NB4 (cell line): ENCODE results near the gene COQ3.

Experiments
- MYC ChIP-seq: IDR thresholded peaks from 2 replicates; pipeline ENCODE4 v1.6.1; 2011; ENCODE audit warnings: low read depth, low read length
- POLR2A ChIP-seq: IDR thresholded peaks from 2 replicates; pipeline ENCODE4 v1.6.1; 2011; ENCODE audit warnings: mild to moderate bottlenecking; ENCODE audit not compliant: insufficient read length; ENCODE audit errors: extremely low read depth
- TF ChIP-seq, protein P1 (sequence below): IDR thresholded peaks from one replicate; pipeline ENCODE4 v1.5.1; 2012; ENCODE audit warnings: low read depth, low read length
- TF ChIP-seq, protein P2 (sequence below): IDR thresholded peaks from 2 replicates; pipeline ENCODE4 v1.6.1; 2011; ENCODE audit warnings: low read depth, low read length

DNA sequence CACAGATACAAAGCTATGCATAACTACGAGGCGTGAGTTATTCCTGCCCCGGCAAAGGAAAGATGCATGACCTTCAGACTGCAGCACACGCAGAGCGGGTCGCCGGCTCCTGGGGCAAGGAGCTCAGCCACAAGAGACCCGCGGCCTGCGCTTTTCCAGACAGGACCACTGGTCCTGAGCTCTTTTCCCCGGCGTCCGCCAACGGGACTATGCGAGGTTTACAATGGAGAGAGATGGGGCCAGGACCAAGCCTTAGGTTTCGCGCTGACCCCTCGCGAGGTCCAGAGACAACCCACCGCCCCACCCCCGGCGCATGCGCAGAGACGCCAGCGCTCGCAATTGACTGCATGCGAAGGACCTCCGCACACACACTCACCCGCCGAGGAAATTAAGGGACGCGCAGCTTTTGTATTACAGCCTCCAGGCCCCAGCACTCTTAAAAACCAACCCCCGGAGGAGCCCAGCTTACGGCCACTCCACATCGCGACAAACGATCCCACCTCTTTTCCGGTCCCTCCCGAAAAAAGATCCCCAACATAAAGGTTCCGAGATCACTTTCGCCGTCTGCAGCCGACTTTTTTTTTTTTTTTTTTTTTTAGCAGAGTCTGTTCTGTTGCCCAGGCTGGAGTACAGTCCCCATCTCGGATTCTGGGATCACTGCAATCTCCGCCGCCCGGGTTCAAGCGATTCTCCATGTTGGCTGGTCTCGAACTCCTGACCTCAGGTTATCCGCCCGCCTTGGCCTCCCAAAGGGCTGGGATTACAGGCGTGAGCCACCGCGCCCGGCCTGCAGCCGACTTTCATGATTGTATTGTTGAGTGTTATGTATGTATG is at the start of gene COQ3:
- TF ChIP-seq, protein P1, sequence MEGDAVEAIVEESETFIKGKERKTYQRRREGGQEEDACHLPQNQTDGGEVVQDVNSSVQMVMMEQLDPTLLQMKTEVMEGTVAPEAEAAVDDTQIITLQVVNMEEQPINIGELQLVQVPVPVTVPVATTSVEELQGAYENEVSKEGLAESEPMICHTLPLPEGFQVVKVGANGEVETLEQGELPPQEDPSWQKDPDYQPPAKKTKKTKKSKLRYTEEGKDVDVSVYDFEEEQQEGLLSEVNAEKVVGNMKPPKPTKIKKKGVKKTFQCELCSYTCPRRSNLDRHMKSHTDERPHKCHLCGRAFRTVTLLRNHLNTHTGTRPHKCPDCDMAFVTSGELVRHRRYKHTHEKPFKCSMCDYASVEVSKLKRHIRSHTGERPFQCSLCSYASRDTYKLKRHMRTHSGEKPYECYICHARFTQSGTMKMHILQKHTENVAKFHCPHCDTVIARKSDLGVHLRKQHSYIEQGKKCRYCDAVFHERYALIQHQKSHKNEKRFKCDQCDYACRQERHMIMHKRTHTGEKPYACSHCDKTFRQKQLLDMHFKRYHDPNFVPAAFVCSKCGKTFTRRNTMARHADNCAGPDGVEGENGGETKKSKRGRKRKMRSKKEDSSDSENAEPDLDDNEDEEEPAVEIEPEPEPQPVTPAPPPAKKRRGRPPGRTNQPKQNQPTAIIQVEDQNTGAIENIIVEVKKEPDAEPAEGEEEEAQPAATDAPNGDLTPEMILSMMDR, result no peak
- TF ChIP-seq POLR2A, result no peak
- TF ChIP-seq, protein P2, sequence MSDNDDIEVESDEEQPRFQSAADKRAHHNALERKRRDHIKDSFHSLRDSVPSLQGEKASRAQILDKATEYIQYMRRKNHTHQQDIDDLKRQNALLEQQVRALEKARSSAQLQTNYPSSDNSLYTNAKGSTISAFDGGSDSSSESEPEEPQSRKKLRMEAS, result no peak
- TF ChIP-seq MYC, result no peak
